Esophagus muscularis mucosa (tissue), 3 donors: ENCODE measurements around the gene PNCK.

Experiments
- CTCF ChIP-seq, 3 experiments: fragments of 200-600 bp in 2 of 3; fragments of 450-650 bp in 1 of 3; sonication (generic) in 2 of 3; IDR thresholded peaks; one replicate each; pipeline ENCODE4 v1.5.1; 2017 to 2019; ENCODE audit warnings: antibody characterized with exemption in 3 of 3, mild to moderate bottlenecking in 2 of 3, moderate library complexity in 1 of 3
- POLR2A ChIP-seq: fragments of 450-650 bp; IDR thresholded peaks from one replicate; pipeline ENCODE4 v1.6.1; 2017; ENCODE audit warnings: antibody characterized with exemption, moderate library complexity, mild to moderate bottlenecking, low read depth
- POLR2AphosphoS5 ChIP-seq, 2 donors: sonication (generic); formaldehyde crosslinking; IDR thresholded peaks; one replicate each; pipeline ENCODE4 v1.6.1; 2017; ENCODE audit warnings: antibody characterized with exemption in 2 of 2

- TF ChIP-seq CTCF (IDR thresholded peaks at IDR 0.05), result no peak
- TF ChIP-seq POLR2A, result no peak
- no peak for TF ChIP-seq POLR2AphosphoS5 (IDR thresholded peaks at IDR 0.05)
Observed at GRCh38 chrX:153637121-153638040, 36.2 kb downstream of the PNCK start.
